ENCODE results near the gene MPPED2. TPM values are rescaled to one million over a fixed set of nuclear protein-coding genes. Genes with fewer than 3 reads are reported as not detected.

MPPED2 gene
- polyA plus RNA-seq, 3 donors: 0.29 to 0.59 (median 0.52) TPM

- no peaks in the 10 kb centered on the region for H3K27me3 ChIP-seq (ENCODE audit: control insufficient read depth in 2 of 2, insufficient read depth in 2 of 2, low read length in 2 of 2)
- H3K27ac Mint-ChIP-seq: no peak overlapping the region
- intact Hi-C loops (cut with micrococcal nuclease): no loop called here
- H3K79me2 ChIP-seq (ENCODE audit: insufficient read depth, low read length): no peaks in the 10 kb centered on the region
- no peak overlapping the region for H3K9ac ChIP-seq (ENCODE audit: insufficient read depth, low read length, poor library complexity, severe bottlenecking)
- no peaks in the 10 kb centered on the region for H3K9me3 Mint-ChIP-seq
- no peaks in the 10 kb centered on the region for H3K36me3 ChIP-seq (replicated peaks in 1 of 2; ENCODE audit: control insufficient read depth in 1 of 2, insufficient read depth in 2 of 2, low read length in 2 of 2)
- no peak overlapping the region for H3K4me3 ChIP-seq (replicated peaks in 1 of 3; ENCODE audit: low read depth in 2 of 3, low read length in 3 of 3)
- H3K4me1 ChIP-seq (ENCODE audit: control insufficient read depth in 1 of 2, insufficient read depth in 2 of 2, low read length in 2 of 2): no peaks in the 10 kb centered on the region
- TF ChIP-seq CTCF (IDR thresholded peaks at IDR 0.05): no peak
- no CpG with 5 or more reads among the region's 8 CpGs for WGBS (ENCODE audit: insufficient coverage)
- DNase-seq: no peak
- H3K9me3 ChIP-seq (replicated peaks in 1 of 2; ENCODE audit: control insufficient read depth in 1 of 2, insufficient read depth in 1 of 2, low read length in 2 of 2): no peaks in the 10 kb centered on the region
- no peak overlapping the region for H3K4me3 Mint-ChIP-seq
- peaks cover 0 to 2% (median 0%) of the 10 kb centered on the region in 3 donors for H3K27me3 Mint-ChIP-seq (ENCODE audit: low read depth in 3 of 3)
- H3K27ac ChIP-seq (ENCODE audit: low read depth in 1 of 2, low read length in 2 of 2): no peak overlapping the region
- H4K20me1 ChIP-seq (ENCODE audit: insufficient read depth, low read length): no peaks in the 10 kb centered on the region
- H2AFZ ChIP-seq (ENCODE audit: insufficient read depth, low read depth, low read length, poor library complexity, severe bottlenecking): no peak overlapping the region
- H3K4me2 ChIP-seq (replicated peaks; ENCODE audit: extremely low read depth, low read length, poor library complexity, severe bottlenecking): no peak overlapping the region
- no peaks in the 10 kb centered on the region for H3K36me3 Mint-ChIP-seq
- H3K4me1 Mint-ChIP-seq: peaks cover 3% of the 10 kb centered on the region
These were observed 17.2 kb downstream of the MPPED2 start for GRCh38 chr11:30568931-30569330.

DNA sequence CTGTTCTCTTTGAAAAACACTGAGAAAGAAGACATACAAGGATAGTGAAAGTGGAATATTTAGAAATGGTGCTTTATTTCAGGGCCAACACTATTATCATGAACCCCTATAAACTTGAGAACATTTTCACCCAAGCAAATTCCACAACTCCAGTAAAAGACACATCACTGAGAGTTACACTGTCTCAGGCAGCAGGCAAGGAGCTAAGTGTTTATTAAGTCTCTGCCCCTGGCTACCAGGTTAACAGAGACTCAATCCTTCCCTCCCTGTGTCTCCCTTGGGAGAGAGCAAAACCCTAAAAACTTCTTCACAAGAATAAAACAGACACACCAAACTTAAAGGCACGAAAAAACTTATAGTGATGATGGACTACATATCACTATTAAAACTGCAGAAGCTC is 18.5 kb downstream of the MPPED2 start:
- Histone ChIP-seq H4K20me1 (ENCODE audit: insufficient read depth, low read length) (no peaks in the 10 kb centered on the region), H3K9ac (ENCODE audit: insufficient read depth, low read length, poor library complexity, severe bottlenecking) (no peak overlapping the region), H3K36me3 (replicated peaks in 1 of 2; ENCODE audit: control insufficient read depth in 1 of 2, insufficient read depth in 2 of 2, low read length in 2 of 2) (no peaks in the 10 kb centered on the region), H3K27ac (ENCODE audit: low read depth in 1 of 2, low read length in 2 of 2) (no peak overlapping the region), H3K4me1 (ENCODE audit: control insufficient read depth in 1 of 2, insufficient read depth in 2 of 2, low read length in 2 of 2) (no peaks in the 10 kb centered on the region), H2AFZ (ENCODE audit: insufficient read depth, low read depth, low read length, poor library complexity, severe bottlenecking) (no peak overlapping the region), H3K4me3 (replicated peaks in 1 of 3; ENCODE audit: low read depth in 2 of 3, low read length in 3 of 3) (no peak overlapping the region), H3K27me3 (ENCODE audit: control insufficient read depth in 2 of 2, insufficient read depth in 2 of 2, low read length in 2 of 2) (no peaks in the 10 kb centered on the region), H3K9me3 (replicated peaks in 1 of 2; ENCODE audit: control insufficient read depth in 1 of 2, insufficient read depth in 1 of 2, low read length in 2 of 2) (no peaks in the 10 kb centered on the region), H3K4me2 (replicated peaks; ENCODE audit: extremely low read depth, low read length, poor library complexity, severe bottlenecking) (no peak overlapping the region), H3K79me2 (ENCODE audit: insufficient read depth, low read length) (no peaks in the 10 kb centered on the region)
- TF ChIP-seq CTCF (IDR thresholded peaks at IDR 0.05): no peak
- Mint-ChIP-seq H3K36me3 (no peaks in the 10 kb centered on the region), H3K4me1 (peaks cover 3% of the 10 kb centered on the region), H3K27ac (no peak overlapping the region), H3K27me3 (ENCODE audit: low read depth in 3 of 3) (peaks cover 0 to 2% (median 0%) of the 10 kb centered on the region in 3 donors), H3K9me3 (no peaks in the 10 kb centered on the region), H3K4me3 (no peak overlapping the region)
- intact Hi-C loops (cut with micrococcal nuclease): no loop called here
- DNase-seq: no peak
- WGBS (ENCODE audit: insufficient coverage): no CpG with 5 or more reads among the region's 1 CpG

Measured in CD14-positive monocyte (primary cell).